Naive thymus-derived CD8-positive, alpha-beta T cell (primary cell): ENCODE data around the gene XRCC4. TPM values are rescaled to one million over a fixed set of nuclear protein-coding genes. Genes with fewer than 3 reads are reported as not detected.

Source experiments
- ATAC-seq, 2 donors: fragments of 150-1000 bp; cut with Tn5 transposase in 1 of 2; sonication (Bioruptor Pico), chemical (Tn5 transposase) in 1 of 2; 1 replicate in 1 of 2; 2 replicates in 1 of 2; pipeline ENCODE4 v1.10.0; 2021; ENCODE audit warnings: mild to moderate bottlenecking in 2 of 2, moderate library complexity in 2 of 2
- POLR2A ChIA-PET: fragments of 350-600 bp; sonication (Branson Sonifier 250); formaldehyde crosslinking; loops from one replicate; lab custom pipeline; 2021; ENCODE audit warnings: antibody characterized with exemption; lab: Charles Lee
- DNase-seq, 10 donors: peaks; one replicate each; pipeline versions ENCODE4 v3.0.0 to v3.0.0-alpha.2; 2020 to 2022
- H3K27ac Mint-ChIP-seq, 10 donors: one replicate each; pipeline ENCODE4 v1.8.0; 2020 to 2022; ENCODE audit warnings: mild to moderate bottlenecking in 10 of 10, mixed read lengths in 10 of 10, moderate library complexity in 4 of 10, inconsistent platforms in 1 of 10
- H3K27me3 Mint-ChIP-seq, 5 donors: one replicate each; pipeline ENCODE4 v1.8.0; 2021 to 2022; ENCODE audit warnings: mixed read lengths in 5 of 5
- H3K36me3 Mint-ChIP-seq, 3 donors: one replicate each; pipeline ENCODE4 v1.8.0; 2020 to 2022; ENCODE audit warnings: mixed read lengths in 3 of 3, mild to moderate bottlenecking in 2 of 3, inconsistent platforms in 1 of 3
- H3K4me1 Mint-ChIP-seq, 4 donors: one replicate each; pipeline ENCODE4 v1.8.0; 2021 to 2022; ENCODE audit warnings: mixed read lengths in 4 of 4
- H3K4me3 Mint-ChIP-seq, 10 donors: one replicate each; pipeline ENCODE4 v1.8.0; 2020 to 2022; ENCODE audit warnings: mild to moderate bottlenecking in 10 of 10, mixed read lengths in 10 of 10, moderate library complexity in 6 of 10, inconsistent platforms in 1 of 10
- H3K9me3 Mint-ChIP-seq, 9 donors: one replicate each; pipeline ENCODE4 v1.8.0; 2020 to 2022; ENCODE audit warnings: mixed read lengths in 9 of 9, mild to moderate bottlenecking in 3 of 9, inconsistent platforms in 1 of 9, moderate library complexity in 1 of 9
- polyA plus RNA-seq, 3 donors: library from polyadenylated mRNA; unstranded; fragments of 300-500 nt; fragmentation: Illumina TruSeq; gene quantifications; one replicate each; pipeline ENCODE4 v1.2.3, GENCODE V29; 2021
- total RNA-seq, 8 experiments: library from RNA in 2 of 8; stranded (reverse) in 2 of 8; gene quantifications; one replicate each; pipeline ENCODE4 v1.2.3 and lab custom pipeline; 2021 to 2026

The XRCC4 gene
- total and polyA plus RNA-seq, 5 experiments from 2014 or later, result 4.2 to 8.6 (median 6.4) TPM

- ATAC-seq, result no peak
- Mint-ChIP-seq H3K27ac (no peak overlapping the region), H3K9me3 (peaks cover 0 to 8% (median 0%) of the 10 kb centered on the region in 9 donors), H3K27me3 (no peaks in the 10 kb centered on the region), H3K4me3 (no peak overlapping the region), H3K36me3 (no peaks in the 10 kb centered on the region), H3K4me1 (peaks cover 0 to 6% (median 3%) of the 10 kb centered on the region in 4 donors)
- no peak for DNase-seq
- POLR2A ChIA-PET, result no interaction called here
Observed at GRCh38 chr5:83401122-83401731, 323.9 kb downstream of the XRCC4 start.

DNA sequence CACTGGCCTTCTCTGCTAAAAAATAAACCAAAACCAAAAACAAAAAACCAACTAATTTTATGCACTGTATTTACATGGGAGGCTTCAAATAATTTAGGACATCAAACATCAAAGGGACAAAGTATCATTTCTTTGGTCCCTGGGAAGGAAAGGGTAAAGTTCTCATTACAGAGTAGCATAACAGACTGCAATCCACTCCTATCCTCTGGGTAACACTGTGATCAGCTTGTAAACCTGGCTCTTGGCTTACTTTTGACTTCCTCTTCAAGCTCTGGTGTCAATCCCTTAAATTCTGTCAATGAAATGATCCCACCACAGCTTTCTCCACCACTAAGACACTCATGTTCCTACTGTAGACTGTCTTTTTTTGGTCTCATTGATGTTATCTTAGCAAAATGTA lies 324.4 kb downstream of the XRCC4 start:
- no peaks in the 10 kb centered on the region for H3K27me3 Mint-ChIP-seq
- POLR2A ChIA-PET, result no interaction called here

More for the DNA sequence above, 324.4 kb downstream of the XRCC4 start:
- peaks cover 0 to 6% (median 3%) of the 10 kb centered on the region in 4 donors for H3K4me1 Mint-ChIP-seq
- H3K9me3 Mint-ChIP-seq, result peaks cover 0 to 8% (median 0%) of the 10 kb centered on the region in 9 donors
- DNase-seq, result no peak
- no peaks in the 10 kb centered on the region for H3K36me3 Mint-ChIP-seq
- no peak for ATAC-seq
- no peak overlapping the region for H3K4me3 Mint-ChIP-seq
- H3K27ac Mint-ChIP-seq, result no peak overlapping the region

Other genes starting within 250 kb of the XRCC4 start
- 10 to 100 TPM; 35.9 to 38.5 TPM for gene TMEM167A, start 153 bp upstream of the XRCC4 start, total RNA-seq
- gene TMEM167A, start 153 bp upstream of the XRCC4 start, polyA plus RNA-seq, result 10 to 100 TPM; 35.8 to 45.2 (median 39.1) TPM